MM.1S (cell line): ENCODE measurements around the gene RREB1.

ENCODE experiments used
- DNase-seq: peaks from one replicate; pipeline ENCODE4 v3.0.0-alpha.2; 2015
- H2AFZ ChIP-seq: fragments of 300-600 bp; sonication (generic); 2 replicates; pipeline ENCODE4 v1.6.0; 2016; ENCODE audit warnings: antibody characterized with exemption, low read length
- H3F3A ChIP-seq: fragments of 300-600 bp; sonication (generic); 2 replicates; pipeline ENCODE4 v1.6.1; 2016; ENCODE audit warnings: mild to moderate bottlenecking, antibody characterized with exemption, low read length, moderate library complexity, mixed read lengths; ENCODE audit not compliant: insufficient read depth
- H3K27ac ChIP-seq: fragments of 300-600 bp; sonication (generic); 2 replicates; pipeline ENCODE4 v1.5.1; 2016; ENCODE audit warnings: mild to moderate bottlenecking, low read length
- H3K27me3 ChIP-seq: fragments of 300-600 bp; sonication (generic); replicated peaks from 2 replicates; pipeline ENCODE4 v1.6.0; 2016; ENCODE audit warnings: low read length; ENCODE audit not compliant: insufficient read depth
- H3K36me3 ChIP-seq: fragments of 300-600 bp; sonication (generic); replicated peaks from 2 replicates; pipeline ENCODE4 v1.6.1; 2016; ENCODE audit warnings: mild to moderate bottlenecking, low read length, mixed read lengths; ENCODE audit not compliant: insufficient read depth
- H3K4me1 ChIP-seq: fragments of 300-600 bp; sonication (generic); 2 replicates; pipeline ENCODE4 v1.6.1; 2016; ENCODE audit warnings: low read length, mixed read lengths
- H3K4me2 ChIP-seq: fragments of 300-600 bp; sonication (generic); 2 replicates; pipeline ENCODE4 v1.6.0; 2016; ENCODE audit warnings: low read depth, low read length
- H3K4me3 ChIP-seq: fragments of 300-600 bp; sonication (generic); 2 replicates; pipeline ENCODE4 v1.5.1; 2016; ENCODE audit warnings: low read length, mixed read lengths
- H3K79me2 ChIP-seq: fragments of 300-600 bp; sonication (generic); 2 replicates; pipeline ENCODE4 v1.6.1; 2016; ENCODE audit warnings: mixed run types, low read length, mixed read lengths
- H3K9ac ChIP-seq: fragments of 300-600 bp; sonication (generic); 2 replicates; pipeline ENCODE4 v1.6.1; 2016; ENCODE audit warnings: low read length, mixed read lengths
- H3K9me2 ChIP-seq: fragments of 300-600 bp; sonication (generic); replicated peaks from 2 replicates; pipeline ENCODE4 v1.6.1; 2016; ENCODE audit warnings: mild to moderate bottlenecking, low read length, mixed read lengths; ENCODE audit not compliant: insufficient read depth
- H3K9me3 ChIP-seq: fragments of 300-600 bp; sonication (generic); replicated peaks from 2 replicates; pipeline ENCODE4 v1.6.1; 2016; ENCODE audit warnings: mild to moderate bottlenecking, low read length, mixed read lengths; ENCODE audit not compliant: insufficient read depth
- H4K20me1 ChIP-seq: fragments of 300-600 bp; sonication (generic); 2 replicates; pipeline ENCODE4 v1.6.1; 2016; ENCODE audit warnings: mild to moderate bottlenecking, low read length, moderate library complexity, mixed read lengths; ENCODE audit not compliant: insufficient read depth
- EZH2 ChIP-seq: fragments of 300-600 bp; sonication (generic); optimal IDR thresholded peaks from 2 replicates; pipeline ENCODE3; 2017; ENCODE audit warnings: low read depth, mild to moderate bottlenecking, antibody characterized with exemption, low read length, mixed read lengths
- EZH2phosphoT487 ChIP-seq: fragments of 300-600 bp; sonication (generic); IDR thresholded peaks from 2 replicates; pipeline ENCODE4 v1.6.1; 2018; ENCODE audit warnings: antibody characterized with exemption, low read length
- TF ChIP-seq, protein P1 (sequence below): fragments of 300-600 bp; sonication (generic); IDR thresholded peaks from 2 replicates; pipeline ENCODE4 v1.5.1; 2016; ENCODE audit warnings: antibody characterized with exemption, low read length, mixed read lengths

Gene RREB1

DNA sequence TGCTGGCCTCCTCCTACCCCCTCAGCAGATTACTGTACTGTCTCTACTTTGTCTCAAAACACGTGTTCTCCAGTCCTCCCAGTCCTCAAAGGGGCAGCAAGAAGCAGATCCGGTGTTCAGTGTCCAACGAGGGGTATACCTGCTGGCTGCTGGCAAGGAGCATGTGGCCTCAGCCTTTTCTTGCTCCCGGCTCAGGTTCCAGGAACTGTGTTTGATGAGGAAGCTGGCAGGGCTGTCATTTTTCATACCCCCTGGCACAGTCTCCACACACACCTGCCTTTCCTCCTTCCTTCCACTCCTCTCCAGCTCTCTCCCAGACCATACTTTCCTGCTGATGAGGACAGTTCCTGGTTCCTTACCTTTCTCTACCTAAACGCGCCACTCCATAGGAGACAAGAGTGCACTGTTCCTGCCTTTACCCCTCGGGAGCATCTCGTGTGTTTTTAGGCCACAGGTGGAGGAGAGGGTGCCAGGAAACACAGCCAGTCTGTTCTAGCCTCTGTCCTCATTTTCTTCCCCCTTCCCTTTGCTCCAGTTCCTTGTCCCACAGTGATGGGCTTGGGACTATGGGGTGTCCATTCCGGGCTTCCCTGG, 128.0 kb downstream of the RREB1 start:
- Histone ChIP-seq H3K36me3 (no peaks in the 10 kb centered on the region), H4K20me1 (no peaks in the 10 kb centered on the region), H3K4me3 (no peak overlapping the region), H3K4me2 (peak overlapping the region; percentile 27; the same call in 1 of the 2 replicates), H3F3A (no peaks in the 10 kb centered on the region), H2AFZ (no peak overlapping the region), H3K9me2 (no peaks in the 10 kb centered on the region), H3K9ac (no peak overlapping the region; the same call in 1 of the 2 replicates), H3K9me3 (no peaks in the 10 kb centered on the region), H3K79me2 (no peaks in the 10 kb centered on the region), H3K4me1 (peaks cover 10% of the 10 kb centered on the region), H3K27ac (peak overlapping the region; percentile 47), H3K27me3 (no peaks in the 10 kb centered on the region)
- DNase-seq, result no peak
- TF ChIP-seq, protein P1, sequence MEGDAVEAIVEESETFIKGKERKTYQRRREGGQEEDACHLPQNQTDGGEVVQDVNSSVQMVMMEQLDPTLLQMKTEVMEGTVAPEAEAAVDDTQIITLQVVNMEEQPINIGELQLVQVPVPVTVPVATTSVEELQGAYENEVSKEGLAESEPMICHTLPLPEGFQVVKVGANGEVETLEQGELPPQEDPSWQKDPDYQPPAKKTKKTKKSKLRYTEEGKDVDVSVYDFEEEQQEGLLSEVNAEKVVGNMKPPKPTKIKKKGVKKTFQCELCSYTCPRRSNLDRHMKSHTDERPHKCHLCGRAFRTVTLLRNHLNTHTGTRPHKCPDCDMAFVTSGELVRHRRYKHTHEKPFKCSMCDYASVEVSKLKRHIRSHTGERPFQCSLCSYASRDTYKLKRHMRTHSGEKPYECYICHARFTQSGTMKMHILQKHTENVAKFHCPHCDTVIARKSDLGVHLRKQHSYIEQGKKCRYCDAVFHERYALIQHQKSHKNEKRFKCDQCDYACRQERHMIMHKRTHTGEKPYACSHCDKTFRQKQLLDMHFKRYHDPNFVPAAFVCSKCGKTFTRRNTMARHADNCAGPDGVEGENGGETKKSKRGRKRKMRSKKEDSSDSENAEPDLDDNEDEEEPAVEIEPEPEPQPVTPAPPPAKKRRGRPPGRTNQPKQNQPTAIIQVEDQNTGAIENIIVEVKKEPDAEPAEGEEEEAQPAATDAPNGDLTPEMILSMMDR, result no peak

DNA sequence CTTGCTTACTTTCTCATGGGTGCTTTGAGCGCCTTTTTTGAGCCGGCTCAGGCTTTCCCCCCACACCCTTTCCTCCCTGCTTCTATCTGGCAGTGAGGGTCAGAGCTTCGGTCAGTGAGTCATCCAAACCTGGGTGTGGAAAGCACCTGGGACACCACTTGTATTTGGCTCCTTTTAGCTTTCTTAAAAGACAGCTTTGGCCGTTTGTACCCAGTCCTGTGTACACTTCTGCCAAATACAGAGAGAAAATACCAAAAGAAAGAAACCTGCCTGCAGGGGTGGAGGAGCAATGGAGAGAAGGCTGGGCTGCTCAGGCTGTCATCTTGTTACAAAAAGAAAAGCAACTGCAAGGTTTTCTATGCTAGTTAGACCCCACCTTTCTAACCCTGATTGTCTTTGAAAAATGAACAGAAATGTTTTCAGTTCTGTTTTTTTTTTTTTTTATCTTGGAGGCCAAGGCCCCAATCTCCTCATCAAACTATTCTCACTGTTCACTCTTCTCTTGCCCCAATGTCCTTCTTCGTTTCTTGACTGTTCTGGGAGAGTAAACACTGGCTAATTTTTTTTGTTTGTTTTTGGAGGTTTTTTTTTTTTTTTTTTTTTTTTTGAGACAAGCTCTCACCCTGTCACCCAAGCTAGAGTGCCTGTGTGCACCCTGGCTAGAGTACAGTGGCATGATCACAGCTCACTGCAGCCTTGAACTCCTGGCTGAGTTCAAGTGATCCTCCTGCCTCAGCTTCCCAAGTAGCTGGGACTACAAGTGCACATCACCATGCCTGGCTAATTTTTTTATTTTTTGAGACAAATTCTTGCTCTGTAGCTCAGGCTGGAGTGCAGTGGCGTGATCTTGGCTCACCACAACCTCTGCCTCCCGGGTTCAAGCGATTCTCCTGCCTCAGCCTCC, 128.8 kb downstream of the RREB1 start:
- peak overlapping the region; percentile 47 for H3K27ac ChIP-seq
- peaks cover 16% of the 10 kb centered on the region for H3K4me1 ChIP-seq
- H3K36me3 ChIP-seq, result no peaks in the 10 kb centered on the region
- no peaks in the 10 kb centered on the region for H3K79me2 ChIP-seq
- H3K4me3 ChIP-seq, result no peak overlapping the region
- DNase-seq, result peak; percentile 18
- no peaks in the 10 kb centered on the region for H3K27me3 ChIP-seq
- no peak overlapping the region for H2AFZ ChIP-seq
- no peak for TF ChIP-seq EZH2
- TF ChIP-seq, protein P1, result no peak
- TF ChIP-seq EZH2phosphoT487, result no peak
- H3F3A ChIP-seq, result 0 out of 2 replicates have a peak, but pooled peaks cover 2% of the 10 kb centered on the region
- H3K9ac ChIP-seq, result no peak overlapping the region; the same call in 1 of the 2 replicates
- no peaks in the 10 kb centered on the region for H3K9me3 ChIP-seq
- H4K20me1 ChIP-seq, result no peaks in the 10 kb centered on the region
- peak overlapping the region; percentile 27; the same call in 1 of the 2 replicates for H3K4me2 ChIP-seq
- H3K9me2 ChIP-seq, result no peaks in the 10 kb centered on the region

DNA sequence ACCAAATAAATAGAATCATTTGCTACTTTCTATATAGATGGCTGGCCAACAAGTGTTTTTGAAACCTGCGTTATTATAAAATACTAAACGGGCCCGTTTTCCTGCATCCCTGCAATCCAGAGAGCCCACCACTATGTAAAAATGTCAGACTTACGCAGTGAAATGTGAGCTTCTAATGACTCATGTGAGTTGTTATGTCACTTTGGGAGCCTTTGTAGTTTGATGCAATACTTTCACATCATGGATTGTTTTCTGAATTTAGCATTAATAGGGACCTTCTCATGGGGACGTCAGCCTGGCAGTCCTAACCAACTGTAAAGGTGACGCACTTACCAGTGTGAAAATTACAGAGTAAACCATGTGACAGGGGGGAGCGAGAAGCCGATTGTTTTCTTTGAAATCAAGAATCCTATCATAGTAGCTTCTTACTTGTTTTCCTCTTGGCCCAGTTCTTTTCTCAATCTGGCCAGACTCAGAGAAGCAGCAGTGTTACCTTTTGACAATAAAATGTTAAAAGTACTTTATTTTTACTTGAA, 130.0 kb downstream of the RREB1 start:
- Histone ChIP-seq H3K9me2 (no peaks in the 10 kb centered on the region), H2AFZ (no peak overlapping the region), H3F3A (peaks cover 13% of the 10 kb centered on the region; the same call in 1 of the 2 replicates), H3K27me3 (no peaks in the 10 kb centered on the region), H3K4me1 (peaks cover 28% of the 10 kb centered on the region), H3K9me3 (no peaks in the 10 kb centered on the region), H3K4me2 (no peak overlapping the region), H3K4me3 (no peak overlapping the region), H3K27ac (no peak overlapping the region), H3K9ac (no peak overlapping the region), H3K79me2 (no peaks in the 10 kb centered on the region), H4K20me1 (no peaks in the 10 kb centered on the region), H3K36me3 (no peaks in the 10 kb centered on the region)
- DNase-seq, result no peak
- TF ChIP-seq EZH2 (no peak), EZH2phosphoT487 (no peak)
- TF ChIP-seq, protein P1, result no peak
